ACHN (cell line): ENCODE measurements around the gene ADPGK.
"Not testable (repeated sequence)": the region's sequence is repeated elsewhere in the genome, so short reads cannot be mapped to it uniquely, and the experiment has no call there.

Experiments used
- DNase-seq: peaks from one replicate; pipeline ENCODE4 v3.0.0-alpha.2; 2015
- in situ Hi-C: cut with HindIII; loops from 2 replicates; pipeline ENCODE4 v1.10.0; 2017; ENCODE audit warnings: low sequenced_read_pairs, low pct_ligation_motif_present, low pct_unique_long_range_greater_than_20kb

The ADPGK gene

GRCh38 chr15:72766025-72766424 lies 17.5 kb downstream of the ADPGK start:
- DNase-seq: no peak
- in situ Hi-C loops: no loop called here

GRCh38 chr15:72764656-72765055 lies 18.9 kb downstream of the ADPGK start:
- no peak for DNase-seq
- in situ Hi-C loops: no loop called here

GRCh38 chr15:72760590-72761260 lies 22.8 kb downstream of the ADPGK start:
- in situ Hi-C loops: no loop called here

GRCh38 chr15:72758182-72758581 lies 25.4 kb downstream of the ADPGK start:
- in situ Hi-C loops: no loop called here
- peak; percentile 69 for DNase-seq

More at GRCh38 chr15:72760590-72761260, 22.8 kb downstream of the ADPGK start:
- no peak for DNase-seq

- in situ Hi-C loops: no loop called here
- no peak for DNase-seq
Observed at GRCh38 chr15:72754096-72754495, 29.5 kb downstream of the ADPGK start.

GRCh38 chr15:72751751-72752455 lies 31.7 kb downstream of the ADPGK start:
- in situ Hi-C loops: no loop called here
- no peak for DNase-seq

- in situ Hi-C loops: no loop called here
- DNase-seq: no peak
Observed at GRCh38 chr15:72749700-72750099, 33.9 kb downstream of the ADPGK start.

GRCh38 chr15:72740219-72740618 lies 43.3 kb downstream of the ADPGK start:
- DNase-seq: no peak
- in situ Hi-C loops: no loop called here

GRCh38 chr15:72737723-72738122 lies 45.8 kb downstream of the ADPGK start:
- DNase-seq: no peak
- in situ Hi-C loops: no loop called here

GRCh38 chr15:72737061-72737460 lies 46.5 kb downstream of the ADPGK start:
- in situ Hi-C loops: no loop called here
- DNase-seq: no peak

- in situ Hi-C loops: no loop called here
- no peak for DNase-seq
Observed at GRCh38 chr15:72735111-72735510, 48.4 kb downstream of the ADPGK start.

GRCh38 chr15:72733941-72734738 lies 49.4 kb downstream of the ADPGK start:
- no peak for DNase-seq
- in situ Hi-C loops: no loop called here

GRCh38 chr15:72732516-72732915 lies 51.0 kb downstream of the ADPGK start:
- in situ Hi-C loops: no loop called here
- no peak for DNase-seq

- no peak for DNase-seq
- in situ Hi-C loops: no loop called here
Observed at GRCh38 chr15:72732086-72732485, 51.5 kb downstream of the ADPGK start.

GRCh38 chr15:72728821-72729220 lies 54.7 kb downstream of the ADPGK start:
- no peak for DNase-seq
- in situ Hi-C loops: no loop called here

GRCh38 chr15:72728249-72728648 lies 55.3 kb downstream of the ADPGK start:
- in situ Hi-C loops, DNase-seq: not testable (repeated sequence)

- in situ Hi-C loops: no loop called here
- DNase-seq: no peak
Observed at GRCh38 chr15:72727154-72727553, 56.4 kb downstream of the ADPGK start.

GRCh38 chr15:72725851-72726250 lies 57.7 kb downstream of the ADPGK start:
- DNase-seq, in situ Hi-C loops: not testable (repeated sequence)

GRCh38 chr15:72725446-72725845 lies 58.1 kb downstream of the ADPGK start:
- DNase-seq: no peak
- in situ Hi-C loops: no loop called here
